Measurements from ENCODE around the gene MPZL2. TPM values are rescaled to one million over a fixed set of nuclear protein-coding genes. Genes with fewer than 3 reads are reported as not detected.

Gene MPZL2
- total and polyA plus RNA-seq, 2 of the 13 experiments (the other 11 are each of a cell fraction or from before 2014, with no cell fraction given), result 27.9 to 53.7 TPM

DNA sequence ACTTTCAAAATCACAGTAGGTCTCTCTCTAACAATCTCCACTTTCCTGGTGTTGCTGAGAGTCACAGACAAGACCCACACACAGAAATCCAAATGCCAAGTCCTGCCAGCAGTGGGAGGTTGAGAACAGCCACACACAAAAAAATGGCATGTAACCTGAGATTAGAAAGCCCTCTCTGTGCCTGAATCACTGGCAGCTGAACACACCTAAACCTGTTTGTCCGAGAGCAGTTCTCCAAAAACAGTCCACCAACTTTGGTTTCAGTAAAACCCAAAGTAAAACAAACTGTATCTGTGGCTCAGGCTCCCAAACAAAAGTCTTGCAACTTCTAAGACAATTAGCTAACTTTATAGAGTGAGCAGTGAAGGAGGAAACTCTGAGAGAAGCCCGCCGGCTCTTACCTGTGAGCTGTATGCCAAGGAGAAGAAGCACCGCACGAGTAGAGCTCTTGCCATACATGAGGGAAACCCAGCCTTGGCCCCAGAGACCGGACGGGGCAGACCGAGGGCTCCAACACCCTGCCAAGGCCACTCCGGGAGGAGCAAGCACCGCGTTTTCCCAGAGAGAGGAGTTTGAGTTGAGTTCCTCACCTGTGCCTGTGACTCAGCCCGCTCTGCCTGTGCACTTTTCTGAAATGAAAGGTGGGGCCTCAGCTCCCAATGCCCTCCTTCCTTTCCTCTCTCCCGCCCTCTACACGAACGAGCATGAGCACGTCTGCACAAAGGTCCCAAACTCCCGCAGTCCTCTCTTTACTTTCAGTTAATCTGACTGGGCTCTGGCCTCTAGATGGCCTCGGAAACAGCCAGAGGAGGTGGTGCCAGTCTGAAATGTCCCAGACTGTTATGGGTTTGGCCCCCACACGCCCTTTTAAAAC, at the start of gene MPZL2 (continued):
- TF ChIP-seq, protein P1, sequence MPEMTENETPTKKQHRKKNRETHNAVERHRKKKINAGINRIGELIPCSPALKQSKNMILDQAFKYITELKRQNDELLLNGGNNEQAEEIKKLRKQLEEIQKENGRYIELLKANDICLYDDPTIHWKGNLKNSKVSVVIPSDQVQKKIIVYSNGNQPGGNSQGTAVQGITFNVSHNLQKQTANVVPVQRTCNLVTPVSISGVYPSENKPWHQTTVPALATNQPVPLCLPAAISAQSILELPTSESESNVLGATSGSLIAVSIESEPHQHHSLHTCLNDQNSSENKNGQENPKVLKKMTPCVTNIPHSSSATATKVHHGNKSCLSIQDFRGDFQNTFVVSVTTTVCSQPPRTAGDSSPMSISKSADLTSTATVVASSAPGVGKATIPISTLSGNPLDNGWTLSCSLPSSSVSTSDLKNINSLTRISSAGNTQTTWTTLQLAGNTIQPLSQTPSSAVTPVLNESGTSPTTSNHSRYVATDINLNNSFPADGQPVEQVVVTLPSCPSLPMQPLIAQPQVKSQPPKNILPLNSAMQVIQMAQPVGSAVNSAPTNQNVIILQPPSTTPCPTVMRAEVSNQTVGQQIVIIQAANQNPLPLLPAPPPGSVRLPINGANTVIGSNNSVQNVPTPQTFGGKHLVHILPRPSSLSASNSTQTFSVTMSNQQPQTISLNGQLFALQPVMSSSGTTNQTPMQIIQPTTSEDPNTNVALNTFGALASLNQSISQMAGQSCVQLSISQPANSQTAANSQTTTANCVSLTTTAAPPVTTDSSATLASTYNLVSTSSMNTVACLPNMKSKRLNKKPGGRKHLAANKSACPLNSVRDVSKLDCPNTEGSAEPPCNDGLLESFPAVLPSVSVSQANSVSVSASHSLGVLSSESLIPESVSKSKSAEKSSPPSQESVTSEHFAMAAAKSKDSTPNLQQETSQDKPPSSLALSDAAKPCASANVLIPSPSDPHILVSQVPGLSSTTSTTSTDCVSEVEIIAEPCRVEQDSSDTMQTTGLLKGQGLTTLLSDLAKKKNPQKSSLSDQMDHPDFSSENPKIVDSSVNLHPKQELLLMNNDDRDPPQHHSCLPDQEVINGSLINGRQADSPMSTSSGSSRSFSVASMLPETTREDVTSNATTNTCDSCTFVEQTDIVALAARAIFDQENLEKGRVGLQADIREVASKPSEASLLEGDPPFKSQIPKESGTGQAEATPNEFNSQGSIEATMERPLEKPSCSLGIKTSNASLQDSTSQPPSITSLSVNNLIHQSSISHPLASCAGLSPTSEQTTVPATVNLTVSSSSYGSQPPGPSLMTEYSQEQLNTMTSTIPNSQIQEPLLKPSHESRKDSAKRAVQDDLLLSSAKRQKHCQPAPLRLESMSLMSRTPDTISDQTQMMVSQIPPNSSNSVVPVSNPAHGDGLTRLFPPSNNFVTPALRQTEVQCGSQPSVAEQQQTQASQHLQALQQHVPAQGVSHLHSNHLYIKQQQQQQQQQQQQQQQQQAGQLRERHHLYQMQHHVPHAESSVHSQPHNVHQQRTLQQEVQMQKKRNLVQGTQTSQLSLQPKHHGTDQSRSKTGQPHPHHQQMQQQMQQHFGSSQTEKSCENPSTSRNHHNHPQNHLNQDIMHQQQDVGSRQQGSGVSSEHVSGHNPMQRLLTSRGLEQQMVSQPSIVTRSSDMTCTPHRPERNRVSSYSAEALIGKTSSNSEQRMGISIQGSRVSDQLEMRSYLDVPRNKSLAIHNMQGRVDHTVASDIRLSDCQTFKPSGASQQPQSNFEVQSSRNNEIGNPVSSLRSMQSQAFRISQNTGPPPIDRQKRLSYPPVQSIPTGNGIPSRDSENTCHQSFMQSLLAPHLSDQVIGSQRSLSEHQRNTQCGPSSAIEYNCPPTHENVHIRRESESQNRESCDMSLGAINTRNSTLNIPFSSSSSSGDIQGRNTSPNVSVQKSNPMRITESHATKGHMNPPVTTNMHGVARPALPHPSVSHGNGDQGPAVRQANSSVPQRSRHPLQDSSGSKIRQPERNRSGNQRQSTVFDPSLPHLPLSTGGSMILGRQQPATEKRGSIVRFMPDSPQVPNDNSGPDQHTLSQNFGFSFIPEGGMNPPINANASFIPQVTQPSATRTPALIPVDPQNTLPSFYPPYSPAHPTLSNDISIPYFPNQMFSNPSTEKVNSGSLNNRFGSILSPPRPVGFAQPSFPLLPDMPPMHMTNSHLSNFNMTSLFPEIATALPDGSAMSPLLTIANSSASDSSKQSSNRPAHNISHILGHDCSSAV (CRISPR knock-in tag; IDR thresholded peaks at IDR 0.05; ENCODE audit: borderline replicate concordance), result 0 out of 2 replicates have a peak, but pooled peaks have one; percentile 20
- no peak for TF ChIP-seq ZBTB14 (CRISPR knock-in tag; IDR thresholded peaks at IDR 0.05)
- TF ChIP-seq, protein P2, sequence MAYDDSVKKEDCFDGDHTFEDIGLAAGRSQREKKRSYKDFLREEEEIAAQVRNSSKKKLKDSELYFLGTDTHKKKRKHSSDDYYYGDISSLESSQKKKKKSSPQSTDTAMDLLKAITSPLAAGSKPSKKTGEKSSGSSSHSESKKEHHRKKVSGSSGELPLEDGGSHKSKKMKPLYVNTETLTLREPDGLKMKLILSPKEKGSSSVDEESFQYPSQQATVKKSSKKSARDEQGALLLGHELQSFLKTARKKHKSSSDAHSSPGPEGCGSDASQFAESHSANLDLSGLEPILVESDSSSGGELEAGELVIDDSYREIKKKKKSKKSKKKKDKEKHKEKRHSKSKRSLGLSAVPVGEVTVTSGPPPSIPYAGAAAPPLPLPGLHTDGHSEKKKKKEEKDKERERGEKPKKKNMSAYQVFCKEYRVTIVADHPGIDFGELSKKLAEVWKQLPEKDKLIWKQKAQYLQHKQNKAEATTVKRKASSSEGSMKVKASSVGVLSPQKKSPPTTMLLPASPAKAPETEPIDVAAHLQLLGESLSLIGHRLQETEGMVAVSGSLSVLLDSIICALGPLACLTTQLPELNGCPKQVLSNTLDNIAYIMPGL (CRISPR knock-in tag; IDR thresholded peaks at IDR 0.05; ENCODE audit: borderline replicate concordance in 1 of 2, low read depth in 1 of 2), result peak; percentile 31 to 62; a peak in 2 of 4 replicates
- TF ChIP-seq ZNF768 (CRISPR knock-in tag; IDR thresholded peaks at IDR 0.05), result peak; percentile 39; the same call in 1 of the 2 replicates
- 0 out of 2 replicates have a peak, but pooled peaks have one; percentile 52 for TF ChIP-seq ARNT2 (CRISPR knock-in tag; IDR thresholded peaks at IDR 0.05; ENCODE audit: low read depth)
- TF ChIP-seq NAIF1 (CRISPR knock-in tag; IDR thresholded peaks at IDR 0.05; ENCODE audit: borderline replicate concordance), result 0 out of 2 replicates have a peak, but pooled peaks have one; percentile 64
- TF ChIP-seq, protein P3, sequence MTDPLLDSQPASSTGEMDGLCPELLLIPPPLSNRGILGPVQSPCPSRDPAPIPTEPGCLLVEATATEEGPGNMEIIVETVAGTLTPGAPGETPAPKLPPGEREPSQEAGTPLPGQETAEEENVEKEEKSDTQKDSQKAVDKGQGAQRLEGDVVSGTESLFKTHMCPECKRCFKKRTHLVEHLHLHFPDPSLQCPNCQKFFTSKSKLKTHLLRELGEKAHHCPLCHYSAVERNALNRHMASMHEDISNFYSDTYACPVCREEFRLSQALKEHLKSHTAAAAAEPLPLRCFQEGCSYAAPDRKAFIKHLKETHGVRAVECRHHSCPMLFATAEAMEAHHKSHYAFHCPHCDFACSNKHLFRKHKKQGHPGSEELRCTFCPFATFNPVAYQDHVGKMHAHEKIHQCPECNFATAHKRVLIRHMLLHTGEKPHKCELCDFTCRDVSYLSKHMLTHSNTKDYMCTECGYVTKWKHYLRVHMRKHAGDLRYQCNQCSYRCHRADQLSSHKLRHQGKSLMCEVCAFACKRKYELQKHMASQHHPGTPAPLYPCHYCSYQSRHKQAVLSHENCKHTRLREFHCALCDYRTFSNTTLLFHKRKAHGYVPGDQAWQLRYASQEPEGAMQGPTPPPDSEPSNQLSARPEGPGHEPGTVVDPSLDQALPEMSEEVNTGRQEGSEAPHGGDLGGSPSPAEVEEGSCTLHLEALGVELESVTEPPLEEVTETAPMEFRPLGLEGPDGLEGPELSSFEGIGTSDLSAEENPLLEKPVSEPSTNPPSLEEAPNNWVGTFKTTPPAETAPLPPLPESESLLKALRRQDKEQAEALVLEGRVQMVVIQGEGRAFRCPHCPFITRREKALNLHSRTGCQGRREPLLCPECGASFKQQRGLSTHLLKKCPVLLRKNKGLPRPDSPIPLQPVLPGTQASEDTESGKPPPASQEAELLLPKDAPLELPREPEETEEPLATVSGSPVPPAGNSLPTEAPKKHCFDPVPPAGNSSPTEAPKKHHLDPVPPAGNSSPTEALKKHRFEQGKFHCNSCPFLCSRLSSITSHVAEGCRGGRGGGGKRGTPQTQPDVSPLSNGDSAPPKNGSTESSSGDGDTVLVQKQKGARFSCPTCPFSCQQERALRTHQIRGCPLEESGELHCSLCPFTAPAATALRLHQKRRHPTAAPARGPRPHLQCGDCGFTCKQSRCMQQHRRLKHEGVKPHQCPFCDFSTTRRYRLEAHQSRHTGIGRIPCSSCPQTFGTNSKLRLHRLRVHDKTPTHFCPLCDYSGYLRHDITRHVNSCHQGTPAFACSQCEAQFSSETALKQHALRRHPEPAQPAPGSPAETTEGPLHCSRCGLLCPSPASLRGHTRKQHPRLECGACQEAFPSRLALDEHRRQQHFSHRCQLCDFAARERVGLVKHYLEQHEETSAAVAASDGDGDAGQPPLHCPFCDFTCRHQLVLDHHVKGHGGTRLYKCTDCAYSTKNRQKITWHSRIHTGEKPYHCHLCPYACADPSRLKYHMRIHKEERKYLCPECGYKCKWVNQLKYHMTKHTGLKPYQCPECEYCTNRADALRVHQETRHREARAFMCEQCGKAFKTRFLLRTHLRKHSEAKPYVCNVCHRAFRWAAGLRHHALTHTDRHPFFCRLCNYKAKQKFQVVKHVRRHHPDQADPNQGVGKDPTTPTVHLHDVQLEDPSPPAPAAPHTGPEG (CRISPR knock-in tag; IDR thresholded peaks at IDR 0.05), result no peak
